NOMO-1 (cell line): Measurements from ENCODE around the gene USP31.

ENCODE experiments used
- DNase-seq, 2 experiments: peaks; one replicate each; lab custom pipeline; 2025; ENCODE audit not compliant: unreplicated experiment in 2 of 2; lab: John Stamatoyannopoulos, UW

The USP31 gene

GRCh38 chr16:23066676-23067075, 82.6 kb downstream of the USP31 start:
- no peak for DNase-seq

- DNase-seq: peak; percentile 87 to 93
Observed at GRCh38 chr16:23064639-23065038, 84.6 kb downstream of the USP31 start.

- peak in 1 of 2 experiments; percentile 15 for DNase-seq
Observed at GRCh38 chr16:23062524-23062923, 86.7 kb downstream of the USP31 start.

GRCh38 chr16:23061669-23062068, 87.6 kb downstream of the USP31 start:
- no peak for DNase-seq

GRCh38 chr16:23060458-23061320, 88.6 kb downstream of the USP31 start:
- peak in 1 of 2 experiments; percentile 61 for DNase-seq

- DNase-seq: no peak
Observed at GRCh38 chr16:23059433-23059832, 89.8 kb downstream of the USP31 start.

GRCh38 chr16:23058576-23058975, 90.7 kb downstream of the USP31 start:
- DNase-seq: no peak

- no peak for DNase-seq
Observed at GRCh38 chr16:23057013-23057596, 92.1 kb downstream of the USP31 start.

- DNase-seq: peak; percentile 41 to 68
Observed at GRCh38 chr16:23055481-23055880, 93.8 kb downstream of the USP31 start.

GRCh38 chr16:23052908-23053580, 96.2 kb downstream of the USP31 start:
- DNase-seq: no peak

- no peak for DNase-seq
Observed at GRCh38 chr16:23052221-23052620, 97.0 kb downstream of the USP31 start.

GRCh38 chr16:23051587-23051986, 97.7 kb downstream of the USP31 start:
- no peak for DNase-seq

- DNase-seq: no peak
Observed at GRCh38 chr16:23048164-23048563, 101.1 kb downstream of the USP31 start.

- DNase-seq: no peak
Observed at GRCh38 chr16:23045025-23045424, 104.2 kb downstream of the USP31 start.

GRCh38 chr16:23040246-23040645, 109.0 kb downstream of the USP31 start:
- DNase-seq: no peak

GRCh38 chr16:23039118-23039517, 110.1 kb downstream of the USP31 start:
- DNase-seq: no peak

- DNase-seq: no peak
Observed at GRCh38 chr16:23035240-23035639, 114.0 kb downstream of the USP31 start.

- no peak for DNase-seq
Observed at GRCh38 chr16:23031508-23032098, 117.6 kb downstream of the USP31 start.

GRCh38 chr16:23029733-23030420, 119.4 kb downstream of the USP31 start:
- DNase-seq: no peak

- DNase-seq: no peak
Observed at GRCh38 chr16:23027386-23027785, 121.9 kb downstream of the USP31 start.
